SW 1271 (cell line): ENCODE data around the gene FOXE1.
A peak's percentile ranks its signal among the peaks of the same experiment; 100 is the strongest.

ENCODE experiments used
- DNase-seq, 2 experiments: peaks; one replicate each; lab custom pipeline; 2025; lab: John Stamatoyannopoulos, UW

FOXE1 gene

DNA sequence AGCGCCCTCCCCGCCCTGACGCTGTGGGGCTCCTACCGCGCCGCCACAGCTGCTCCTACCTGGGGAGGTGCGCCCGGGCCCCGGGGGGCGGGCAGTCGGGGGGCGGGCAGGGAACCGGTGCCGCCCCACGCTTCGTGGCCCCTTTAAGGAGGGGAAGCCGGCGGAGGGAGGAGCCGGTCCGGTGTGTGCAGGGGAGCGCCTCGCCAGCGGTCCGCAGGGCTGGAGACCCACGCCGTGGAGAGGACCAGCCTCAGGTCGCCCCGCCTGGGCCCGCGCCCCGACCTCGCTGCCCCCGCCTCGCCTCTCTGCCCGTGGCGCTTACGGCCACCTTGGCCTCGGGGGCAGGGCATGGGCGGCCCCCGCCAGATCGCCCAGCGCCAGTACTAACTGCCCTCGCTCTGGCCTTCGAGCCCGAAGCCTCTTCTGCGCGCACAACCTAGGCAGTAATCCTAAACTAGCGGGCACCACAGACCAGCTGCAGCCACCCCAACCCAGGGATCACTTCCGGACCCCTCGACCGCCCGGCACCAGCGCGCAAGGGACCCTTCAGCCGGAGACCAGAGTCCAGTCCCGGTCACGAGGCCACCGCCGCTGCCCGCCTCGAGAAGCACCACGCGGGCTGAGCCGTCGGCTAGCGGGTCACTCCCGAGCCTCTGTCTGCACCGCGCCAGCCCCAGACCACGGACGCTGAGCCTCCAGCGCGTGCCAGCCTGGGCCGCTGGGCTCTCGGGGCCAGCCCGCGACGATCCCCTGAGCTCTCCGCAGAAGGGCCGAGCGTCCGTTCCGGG lies at the start of gene FOXE1:
Gene FOXE1, plus strand, starts transcription at position 171 of the 788 bp plus-strand sequence. CDS start 689 bp downstream, outside the sequence.
- peak in 1 of 2 experiments; percentile 65 for DNase-seq

DNA sequence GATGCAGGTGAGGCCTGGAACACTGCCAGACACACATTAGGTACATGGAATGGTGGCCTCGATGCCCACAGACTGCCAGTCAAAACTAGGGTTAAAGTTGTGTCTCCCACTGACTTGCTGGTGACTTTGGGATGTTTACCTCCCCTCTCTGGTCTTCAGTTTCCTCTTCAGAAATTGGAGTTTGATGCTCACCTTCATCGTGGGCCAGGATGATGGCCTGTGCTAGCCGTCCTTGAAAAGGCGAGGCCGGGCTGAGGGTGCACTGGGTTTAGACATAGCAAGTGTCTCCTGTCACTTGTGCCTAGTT lies 49.0 kb upstream of the FOXE1 start:
- DNase-seq: no peak

DNA sequence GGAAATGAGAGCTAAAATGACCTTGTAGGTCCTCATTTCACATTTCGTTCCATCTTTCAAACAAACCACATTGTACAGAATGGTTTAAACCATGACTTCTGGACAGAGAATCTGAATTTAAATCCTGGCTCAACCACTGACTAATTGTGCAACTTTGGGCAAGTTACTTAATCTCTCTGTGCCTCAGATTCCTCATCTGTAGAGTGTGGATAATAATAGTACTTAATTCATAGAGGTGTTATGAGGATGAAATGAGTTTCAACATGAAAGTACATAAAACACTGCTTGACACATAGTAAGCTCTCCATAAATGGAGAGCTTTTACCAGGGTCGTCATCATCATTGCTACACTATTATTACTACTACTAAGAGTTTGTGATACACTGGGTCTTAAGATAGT lies 46.3 kb upstream of the FOXE1 start:
- DNase-seq: no peak

DNA sequence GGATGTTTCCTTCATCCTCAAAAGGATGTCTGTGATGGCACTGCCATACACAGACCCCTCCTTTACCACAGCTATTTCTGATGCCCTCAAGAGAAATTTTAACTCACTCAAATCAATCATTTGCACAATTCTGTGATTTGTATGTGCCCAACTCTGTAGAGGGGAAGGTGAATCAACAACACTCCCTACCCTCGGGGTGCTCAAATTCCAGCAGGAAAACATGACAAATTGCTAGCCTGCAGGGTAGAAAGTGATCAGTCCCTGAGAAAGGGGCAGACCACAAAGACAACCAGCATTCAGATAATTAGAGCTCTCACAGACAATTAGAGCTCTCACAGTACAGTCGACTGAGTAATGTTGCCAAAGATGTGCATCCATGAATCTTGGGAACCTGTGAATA lies 45.3 kb upstream of the FOXE1 start:
- no peak for DNase-seq

DNA sequence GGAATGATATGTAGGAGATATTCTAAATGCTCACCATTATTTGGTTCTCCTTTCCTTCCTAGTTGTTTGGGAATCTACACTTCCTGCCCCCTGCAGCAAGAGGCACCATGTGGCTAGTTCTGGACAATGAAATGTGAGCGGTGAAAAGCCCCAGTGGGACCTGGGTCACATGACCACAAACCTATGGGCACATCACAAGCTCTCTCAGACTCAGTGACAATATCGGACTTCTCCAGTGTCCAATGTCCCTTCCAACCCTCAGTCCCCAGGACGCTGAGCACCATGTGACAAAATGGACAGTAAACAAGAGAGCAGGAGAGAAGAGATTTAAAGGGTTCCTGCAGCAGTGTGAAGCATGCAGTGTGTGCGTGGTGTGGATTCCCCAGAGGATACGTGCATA lies 44.6 kb upstream of the FOXE1 start:
- no peak for DNase-seq

DNA sequence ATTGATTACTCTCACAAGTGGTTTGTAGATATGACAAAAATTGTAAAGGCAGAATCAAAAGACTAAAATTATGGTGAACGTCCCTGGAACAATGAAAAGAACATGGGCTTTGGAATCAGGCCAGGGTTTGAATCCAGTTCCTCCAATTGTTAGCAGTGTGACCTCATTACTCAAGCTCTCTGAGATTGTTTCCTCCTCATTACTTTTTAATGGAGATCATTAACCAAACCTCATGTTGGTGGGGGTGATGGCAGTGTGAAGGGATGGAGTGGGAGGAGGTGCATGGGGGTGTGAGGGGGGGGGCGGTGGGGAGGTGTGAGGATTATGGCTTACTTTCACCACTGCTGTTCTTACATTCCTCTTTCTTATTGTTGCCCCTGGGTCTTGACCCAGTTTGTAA lies 44.1 kb upstream of the FOXE1 start:
- no peak for DNase-seq

DNA sequence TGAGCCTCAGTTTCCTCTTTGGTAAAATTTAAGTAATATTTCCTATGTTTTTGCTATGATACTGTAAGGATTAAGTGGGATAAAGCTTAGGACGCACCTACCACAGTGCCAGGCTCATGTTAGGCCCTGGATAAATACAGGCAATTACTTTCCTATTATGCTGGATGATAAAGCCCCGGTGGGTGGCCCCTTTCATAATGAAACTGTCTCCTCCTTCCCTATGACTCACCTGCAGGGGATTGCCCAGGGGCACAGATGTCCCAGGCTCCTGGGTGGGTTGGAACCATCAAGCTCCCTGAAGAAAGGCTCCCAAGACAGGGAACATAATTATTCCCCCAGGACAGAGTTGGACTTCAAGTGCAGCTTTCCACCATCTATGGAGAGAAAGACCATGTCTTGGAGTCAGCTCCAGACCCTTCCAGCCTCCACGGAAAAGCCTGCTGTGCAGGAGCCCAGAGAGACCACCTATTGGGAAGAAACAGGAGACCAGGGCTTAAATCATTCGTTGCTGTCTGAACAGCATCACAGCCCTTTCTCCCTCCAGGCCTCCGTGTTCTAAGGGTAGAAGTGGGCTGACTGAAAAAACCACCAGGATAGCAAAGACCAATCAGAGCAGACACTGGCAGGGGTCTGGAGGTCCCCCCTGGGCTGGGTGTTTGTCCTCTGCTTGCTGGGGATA lies 43.2 kb upstream of the FOXE1 start:
- DNase-seq: no peak

DNA sequence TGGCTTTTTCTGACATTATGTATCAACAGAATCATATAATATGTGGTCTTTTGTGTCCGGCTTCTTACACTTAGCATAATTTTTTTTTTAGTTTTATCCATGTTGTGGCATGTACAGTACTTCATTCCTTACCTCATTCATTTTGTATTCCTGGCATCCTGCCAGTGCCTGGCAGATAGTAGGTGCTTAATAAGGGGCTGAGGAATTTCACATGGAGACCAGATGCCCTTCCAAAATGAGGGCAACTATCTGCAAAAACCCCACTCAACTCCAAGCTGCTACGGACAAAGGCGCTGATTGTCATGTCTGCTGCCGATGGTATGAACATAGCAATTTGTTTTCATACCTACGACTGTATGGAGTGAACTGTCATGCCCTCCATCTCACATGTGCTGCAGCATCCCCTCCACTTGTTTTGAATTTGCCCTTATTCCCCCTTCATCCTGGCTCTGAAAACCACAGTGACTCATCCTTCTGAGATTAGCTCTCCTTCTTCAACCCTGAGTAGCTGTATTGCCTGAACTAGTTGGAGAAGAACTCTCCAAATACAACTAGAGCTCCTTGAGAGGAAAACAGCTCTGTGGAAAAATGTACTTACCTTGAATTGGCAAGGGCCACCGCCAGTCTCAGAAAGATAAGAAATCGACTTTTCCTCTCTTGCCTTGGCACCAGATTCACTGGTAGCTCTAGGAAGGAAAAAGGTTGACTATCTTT lies 41.3 kb upstream of the FOXE1 start:
- DNase-seq: no peak

DNA sequence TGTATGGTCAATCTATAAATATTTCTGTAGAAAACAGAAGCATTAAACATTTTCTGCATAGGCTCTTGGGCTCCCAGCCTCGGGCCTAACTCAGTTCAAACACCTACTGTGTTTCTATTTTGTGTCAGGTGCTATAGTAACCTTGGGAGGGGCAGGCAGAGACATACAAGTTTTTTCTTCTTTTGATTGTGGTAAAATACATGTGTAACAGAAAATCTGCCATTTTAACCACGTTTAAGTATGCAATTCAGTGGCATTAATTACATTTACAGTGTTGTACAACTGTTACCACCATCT lies 40.8 kb upstream of the FOXE1 start:
- no peak for DNase-seq

DNA sequence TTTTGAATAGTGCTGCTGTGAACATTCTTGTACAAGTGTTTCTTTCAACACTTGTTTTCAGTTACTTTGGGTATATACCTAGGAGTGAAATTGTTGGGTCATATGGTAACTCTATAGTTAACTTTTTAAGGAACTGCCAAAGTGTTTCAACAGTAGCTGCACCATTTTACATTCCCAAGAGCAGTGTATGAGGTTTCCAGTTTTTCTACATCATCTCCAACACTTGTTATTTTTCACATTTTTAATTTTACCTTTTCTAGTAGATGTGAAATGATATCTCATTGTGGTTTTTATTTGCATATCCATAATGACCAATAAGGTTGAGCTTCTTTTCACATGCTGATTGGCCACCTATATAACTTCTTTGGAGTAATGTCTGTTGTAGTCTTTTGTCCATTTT lies 40.0 kb upstream of the FOXE1 start:
- no peak for DNase-seq

DNA sequence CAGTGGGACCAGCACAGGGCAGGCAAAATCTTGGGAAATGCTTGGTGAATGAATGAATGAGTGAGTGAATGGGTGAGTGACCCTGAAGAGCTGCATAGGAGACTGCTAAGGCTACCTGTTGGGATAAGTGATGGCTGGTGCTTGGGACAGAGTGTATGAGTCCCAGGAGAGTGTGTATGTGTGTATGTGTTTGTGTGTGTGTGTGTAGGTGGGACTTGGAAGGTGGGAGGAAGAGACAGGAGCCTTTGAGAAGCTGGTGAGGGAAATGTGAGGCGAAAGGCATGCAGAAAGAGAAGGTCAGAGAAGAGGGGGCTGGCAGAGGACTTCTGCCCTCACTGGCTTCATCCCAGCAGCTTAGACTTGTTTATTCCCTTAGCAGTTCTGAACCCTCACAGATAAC lies 33.3 kb upstream of the FOXE1 start:
- no peak for DNase-seq

DNA sequence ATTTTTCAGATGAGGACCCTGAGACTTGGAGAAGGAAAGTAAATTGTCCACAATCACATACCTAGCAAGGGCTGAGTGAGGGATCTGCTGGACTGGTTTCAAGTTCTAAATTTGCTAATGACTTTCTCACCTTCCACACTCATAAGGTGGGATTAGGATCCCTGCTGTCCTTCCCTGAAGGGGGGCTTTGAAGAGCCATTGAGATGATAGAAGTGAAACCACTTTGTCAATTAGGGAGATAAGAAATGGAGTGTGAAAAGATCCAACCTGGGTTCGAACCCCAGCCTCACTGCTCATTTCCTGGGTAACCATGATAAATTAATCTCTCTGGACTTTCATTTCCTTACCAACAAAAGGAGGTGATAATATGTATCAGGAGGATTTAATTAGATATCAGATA lies 32.7 kb upstream of the FOXE1 start:
- no peak for DNase-seq

DNA sequence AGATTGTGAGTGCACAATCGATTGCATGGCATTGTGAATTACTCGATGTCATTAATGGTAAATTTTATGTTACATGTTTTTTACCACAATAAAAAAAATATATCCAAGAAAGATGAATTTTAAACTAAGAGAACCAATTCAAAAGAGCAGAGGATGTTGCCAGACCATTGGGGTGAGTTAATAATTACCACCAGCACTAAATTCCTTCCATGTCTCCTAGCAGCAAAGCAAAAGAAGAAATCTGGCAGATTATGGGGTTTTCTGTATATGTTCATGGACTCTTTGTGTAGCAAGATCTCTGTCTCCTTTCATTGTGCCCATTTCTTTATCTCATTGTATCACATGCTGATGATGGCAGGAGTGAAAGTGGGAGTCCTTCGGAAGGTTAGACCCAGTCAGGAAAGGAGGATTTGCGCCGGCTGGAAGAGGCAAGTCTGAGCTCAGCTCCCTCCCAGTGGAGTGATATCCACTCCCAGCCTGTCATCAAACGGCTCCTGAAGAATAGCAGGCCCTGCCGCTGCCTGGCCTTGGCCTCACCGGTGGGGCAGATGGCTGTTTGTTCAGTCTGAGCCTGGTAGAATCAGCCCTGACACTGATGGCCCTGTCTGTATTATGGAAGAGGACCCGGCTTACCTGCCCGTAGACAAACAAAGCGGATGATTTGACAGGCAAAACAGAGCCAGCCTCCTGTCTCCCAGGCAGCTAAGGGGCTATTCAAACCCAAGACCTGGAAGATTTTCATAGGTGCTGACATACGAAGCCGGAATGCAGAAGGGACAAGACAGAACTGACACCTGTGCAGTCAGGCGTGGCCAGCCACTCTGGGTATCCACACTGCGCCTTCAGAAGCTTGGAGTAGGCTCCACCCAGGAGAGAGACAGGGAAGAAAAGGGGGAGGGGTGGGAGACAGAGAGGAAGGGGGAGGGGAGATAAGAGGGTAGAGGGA lies 21.9 kb upstream of the FOXE1 start:
- DNase-seq: no peak

DNA sequence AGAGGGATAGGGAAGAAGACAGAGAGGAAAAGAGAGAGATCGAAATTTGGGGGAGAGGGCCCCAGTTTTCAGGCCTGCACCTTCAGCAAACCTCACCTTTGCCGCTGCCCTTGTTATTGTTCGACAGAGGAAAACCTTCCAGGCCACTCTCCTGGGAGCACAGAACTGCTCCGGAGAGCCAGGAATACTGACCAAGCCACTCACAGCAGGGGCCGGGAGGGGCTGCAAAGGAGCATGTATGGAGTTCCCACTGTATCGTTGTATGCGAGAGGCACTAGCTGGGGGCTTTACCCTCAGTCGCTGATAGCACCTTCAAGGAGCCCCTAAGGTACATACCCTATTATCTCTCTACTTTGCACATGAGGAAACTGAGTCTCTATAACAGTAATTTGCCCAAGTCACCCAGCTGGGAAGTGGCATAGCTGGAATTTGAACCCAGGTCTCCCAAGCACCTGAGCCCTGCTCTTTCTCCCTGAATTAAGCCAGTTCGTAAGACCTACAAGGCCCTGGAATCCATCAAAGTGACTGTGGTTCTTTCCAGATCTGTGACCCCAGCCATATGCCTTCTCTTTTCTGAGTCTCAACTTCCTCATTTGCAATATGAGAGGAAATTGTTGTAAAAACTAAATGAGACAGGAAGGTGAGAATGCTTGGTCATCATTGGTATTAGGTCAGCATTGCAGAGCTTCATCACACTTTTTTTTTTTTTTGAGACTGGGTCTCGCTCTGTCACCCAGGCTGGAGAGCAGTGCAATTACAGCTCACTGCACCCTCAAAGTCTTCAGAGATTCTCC lies 21.0 kb upstream of the FOXE1 start:
- DNase-seq: no peak

DNA sequence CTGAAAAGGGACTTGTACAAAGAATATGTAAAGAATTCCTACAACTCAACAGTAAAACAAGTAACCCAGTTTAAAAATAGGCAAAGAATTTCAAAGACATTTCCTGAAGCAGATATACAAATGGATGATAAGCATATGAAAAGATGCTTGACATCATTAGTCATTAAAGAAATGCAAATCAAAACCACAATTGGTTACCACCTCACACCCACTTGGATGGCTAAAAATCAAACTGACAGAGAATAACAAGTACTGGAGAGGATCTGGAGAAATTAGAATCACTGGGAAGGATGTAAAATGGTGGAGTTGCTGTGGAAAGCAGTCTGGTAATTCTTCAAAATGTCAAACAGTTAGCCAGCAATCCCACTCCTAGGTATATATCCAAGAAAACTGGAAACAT lies 12.5 kb upstream of the FOXE1 start:
- DNase-seq: peak in 1 of 2 experiments; percentile 41

DNA sequence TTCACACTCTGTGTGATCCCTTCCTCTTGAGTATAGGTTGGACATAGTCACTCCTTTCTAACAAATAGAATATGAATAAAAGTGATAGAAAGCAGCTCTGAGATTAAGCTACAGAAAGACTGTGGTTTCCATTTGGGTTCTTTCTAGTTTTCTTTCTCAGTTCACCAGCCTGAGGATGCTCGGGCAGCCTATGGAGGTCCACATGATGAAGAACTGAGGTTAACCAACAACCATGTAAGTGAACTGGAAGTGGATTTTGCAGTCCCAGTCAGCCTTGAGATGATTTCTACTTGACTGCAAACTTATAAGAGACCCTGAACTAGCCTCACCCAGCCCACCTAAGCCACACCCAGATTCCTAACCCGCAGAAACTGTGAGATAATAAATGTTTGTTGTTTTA lies 10.1 kb upstream of the FOXE1 start:
- no peak for DNase-seq

DNA sequence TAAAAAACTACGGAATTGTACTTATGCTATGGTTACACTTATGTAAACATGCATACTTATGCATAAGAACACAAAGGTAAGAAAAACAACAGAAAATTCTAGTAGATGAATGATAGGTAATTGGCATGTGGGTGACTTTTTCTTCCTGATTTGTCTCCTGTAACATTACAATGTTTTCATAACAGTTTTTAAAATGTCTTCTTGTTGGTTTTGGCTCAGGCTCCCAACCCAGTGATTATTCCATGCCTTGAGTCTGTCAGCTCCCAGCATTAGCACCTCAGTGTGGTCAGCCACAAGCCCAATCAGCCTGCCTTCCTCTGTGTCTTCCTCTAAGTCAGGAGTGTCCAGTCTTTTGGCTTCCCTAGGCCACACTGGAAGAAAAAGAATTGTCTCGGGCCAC lies 7.9 kb upstream of the FOXE1 start:
- no peak for DNase-seq

DNA sequence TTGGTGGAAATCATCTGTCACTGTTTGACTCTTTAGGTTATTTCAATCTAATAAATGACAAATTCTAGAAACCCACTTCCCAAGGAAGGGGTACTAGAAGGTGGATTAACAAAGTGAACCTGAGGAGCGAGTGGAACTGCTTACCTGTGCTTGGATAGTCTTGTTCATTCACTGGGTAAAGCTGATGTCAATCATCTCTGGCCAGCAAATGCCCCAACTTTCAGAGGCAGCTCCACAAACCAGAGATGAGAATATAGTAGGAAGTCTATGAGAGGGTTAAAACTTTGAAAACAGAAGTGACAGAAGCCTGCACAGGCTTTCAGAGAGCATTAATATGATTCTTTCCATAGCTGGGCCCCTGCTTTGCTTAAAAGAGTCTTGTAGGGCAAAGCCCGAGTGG lies 7.3 kb upstream of the FOXE1 start:
- no peak for DNase-seq

DNA sequence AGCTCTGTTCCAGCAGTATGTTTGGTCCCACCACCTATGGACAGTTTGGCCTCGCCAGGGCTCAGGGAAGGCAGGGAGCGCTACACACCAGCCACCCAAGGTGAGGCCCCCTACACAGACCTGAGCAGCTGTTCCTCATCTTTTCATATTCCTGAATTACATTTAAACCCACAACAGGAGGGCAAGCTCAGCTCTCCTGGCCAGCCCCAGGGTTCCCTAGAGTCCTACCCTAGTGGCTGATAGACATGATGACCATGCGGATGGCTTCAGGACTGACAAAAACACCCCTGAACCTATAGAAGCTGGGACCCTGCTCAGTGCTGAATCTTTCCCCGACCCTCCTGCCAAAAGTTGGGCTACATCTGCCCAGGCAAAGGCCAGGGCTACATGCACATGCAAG lies 6.7 kb upstream of the FOXE1 start:
- DNase-seq: no peak

DNA sequence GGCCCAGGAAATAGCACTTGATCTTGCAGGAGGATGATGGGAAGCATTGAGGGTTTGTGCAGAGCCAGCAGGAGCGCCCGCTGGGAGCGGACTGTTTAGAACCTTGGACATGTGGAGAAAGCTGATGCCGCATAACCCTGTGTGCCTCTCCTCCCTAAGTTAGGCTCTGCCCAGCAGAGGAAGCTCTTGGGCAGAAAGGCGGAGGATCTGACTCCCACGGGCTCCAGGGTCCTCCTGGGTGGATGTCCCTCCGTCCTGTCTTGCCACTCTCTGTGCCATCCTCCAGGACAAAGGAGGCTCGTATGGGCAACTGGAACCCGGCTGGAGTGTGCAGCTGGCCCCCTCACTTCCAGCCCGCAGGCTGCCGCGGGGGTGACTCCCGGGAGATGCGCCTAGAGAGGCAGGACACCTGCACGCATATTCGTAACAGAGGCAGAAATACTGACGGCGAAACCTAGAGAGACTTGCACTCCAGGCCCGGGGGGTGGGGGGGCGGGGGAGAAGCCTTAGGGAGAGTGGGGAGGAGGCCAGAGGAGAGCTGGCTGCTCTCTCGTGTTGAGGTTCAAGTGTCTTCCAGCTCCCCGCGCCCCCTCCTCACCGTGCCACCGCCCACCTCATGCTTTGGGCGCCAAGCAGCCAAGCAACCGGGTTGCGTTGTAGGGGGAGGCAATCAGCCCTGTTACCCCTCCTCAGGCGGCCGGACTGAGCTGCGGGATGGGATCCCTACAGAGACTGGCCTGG lies 5.4 kb upstream of the FOXE1 start:
- no peak for DNase-seq

DNA sequence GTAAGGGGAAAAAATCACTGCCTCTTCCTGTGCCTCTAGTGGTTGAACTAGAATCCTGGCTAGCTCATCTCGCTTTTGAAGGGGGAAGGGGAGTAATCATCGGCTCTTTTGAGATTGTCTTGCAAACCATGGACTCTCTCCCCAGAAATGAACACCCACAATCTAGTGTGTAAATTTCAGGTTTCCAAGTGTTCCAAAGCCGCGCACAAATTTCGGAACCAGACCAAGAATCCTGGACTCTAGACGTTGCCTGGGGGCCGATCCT lies 4.9 kb upstream of the FOXE1 start:
- DNase-seq: no peak
